PC-3 (cell line): ENCODE results near the gene DIAPH2. TPM values are rescaled to one million over a fixed set of nuclear protein-coding genes. Genes with fewer than 3 reads are reported as not detected.

ENCODE experiments used
- ATAC-seq: fragments of 200-7000 bp; cut with Tn5 transposase; 2 replicates; pipeline ENCODE4 v1.9.1; 2020; ENCODE audit warnings: mild to moderate bottlenecking, moderate library complexity
- BruUV-seq: library from RNA; stranded (reverse); fragments of 400-500 nt; replicated peaks from 2 replicates; lab custom pipeline; 2021; lab: Mats Ljungman, UMichigan
- CTCF ChIA-PET: fragments of 300-600 bp; sonication (Branson Sonifier 250); formaldehyde crosslinking; loops from one replicate; lab custom pipeline; 2022; ENCODE audit warnings: antibody characterized with exemption; lab: Charles Lee
- POLR2A ChIA-PET: fragments of 300-600 bp; sonication (Branson Sonifier 250); formaldehyde crosslinking; loops from one replicate; lab custom pipeline; 2022; ENCODE audit warnings: antibody characterized with exemption; ENCODE audit not compliant: unreplicated experiment; lab: Charles Lee
- DNase-seq: peaks from one replicate; pipeline ENCODE4 v3.0.0-alpha.2; 2015
- H2AFZ ChIP-seq: fragments of 300-600 bp; sonication (generic); 2 replicates; pipeline ENCODE4 v1.6.0; 2016; ENCODE audit warnings: antibody characterized with exemption, low read length
- H3F3A ChIP-seq: fragments of 300-600 bp; sonication (generic); one replicate; pipeline ENCODE4 v1.6.0; 2017; ENCODE audit warnings: antibody characterized with exemption, low read length, control low read depth, mild to moderate bottlenecking; ENCODE audit not compliant: unreplicated experiment
- H3K27ac ChIP-seq: fragments of 300-600 bp; sonication (generic); 2 replicates; pipeline ENCODE4 v1.5.1; 2016; ENCODE audit warnings: mild to moderate bottlenecking, low read length
- H3K27me3 ChIP-seq: fragments of 300-600 bp; sonication (generic); 2 replicates; pipeline ENCODE4 v1.6.1; 2016; ENCODE audit warnings: low read length, mixed read lengths
- H3K36me3 ChIP-seq: fragments of 300-600 bp; sonication (generic); 2 replicates; pipeline ENCODE4 v1.6.1; 2016; ENCODE audit warnings: low read depth, mixed run types, low read length, mixed read lengths
- H3K4me1 ChIP-seq: fragments of 300-600 bp; sonication (generic); 2 replicates; pipeline ENCODE4 v1.5.1; 2016; ENCODE audit warnings: low read length; ENCODE audit not compliant: insufficient read depth
- H3K4me2 ChIP-seq: fragments of 300-600 bp; sonication (generic); 2 replicates; pipeline ENCODE4 v1.6.0; 2016; ENCODE audit warnings: low read length
- H3K4me3 ChIP-seq: fragments of 300-600 bp; sonication (generic); 2 replicates; pipeline ENCODE4 v1.5.1; 2016; ENCODE audit warnings: mild to moderate bottlenecking, low read length, mixed read lengths
- H3K79me2 ChIP-seq: fragments of 300-600 bp; sonication (generic); 2 replicates; pipeline ENCODE4 v1.6.1; 2017; ENCODE audit warnings: low read length, mixed read lengths
- H3K9ac ChIP-seq: fragments of 300-600 bp; sonication (generic); 2 replicates; pipeline ENCODE4 v1.6.0; 2016; ENCODE audit warnings: mild to moderate bottlenecking, low read length
- H3K9me2 ChIP-seq: fragments of 300-600 bp; sonication (generic); replicated peaks from 2 replicates; pipeline ENCODE4 v1.6.1; 2016; ENCODE audit warnings: mixed run types, low read length, mixed read lengths
- H3K9me3 ChIP-seq: fragments of 300-600 bp; sonication (generic); 2 replicates; pipeline ENCODE4 v1.6.1; 2016; ENCODE audit warnings: low read length, mixed read lengths
- H4K20me1 ChIP-seq: fragments of 300-600 bp; sonication (generic); 2 replicates; pipeline ENCODE4 v1.6.1; 2016; ENCODE audit warnings: low read length, mixed read lengths
- EZH2 ChIP-seq: fragments of 300-600 bp; sonication (generic); IDR thresholded peaks from one replicate; pipeline ENCODE4 v1.6.1; 2017; ENCODE audit warnings: antibody characterized with exemption, mild to moderate bottlenecking, low read length; ENCODE audit not compliant: unreplicated experiment
- EZH2phosphoT487 ChIP-seq: fragments of 300-600 bp; sonication (generic); IDR thresholded peaks from 2 replicates; pipeline ENCODE4 v1.6.1; 2018; ENCODE audit warnings: mild to moderate bottlenecking, antibody characterized with exemption, low read length, borderline replicate concordance
- intact Hi-C: fragments of 100-400 bp; cut with micrococcal nuclease; formaldehyde crosslinking; loops from 2 replicates; pipeline ENCODE4 v1.9.0; 2023
- total RNA-seq: library from RNA; depleted of rRNA; stranded (reverse); fragments of >200 nt; gene quantifications from 2 replicates; pipeline ENCODE4 v1.2.3, GENCODE V29; 2014
- TF ChIP-seq, protein P1 (sequence below): fragments of 300-600 bp; sonication (generic); conservative IDR thresholded peaks from 2 replicates; pipeline ENCODE4 v1.5.1; 2017; ENCODE audit warnings: antibody characterized with exemption, low read depth, mild to moderate bottlenecking, low read length

The DIAPH2 gene
- total RNA-seq, 1 experiment from 2014 or later, result 15.1 TPM

DNA sequence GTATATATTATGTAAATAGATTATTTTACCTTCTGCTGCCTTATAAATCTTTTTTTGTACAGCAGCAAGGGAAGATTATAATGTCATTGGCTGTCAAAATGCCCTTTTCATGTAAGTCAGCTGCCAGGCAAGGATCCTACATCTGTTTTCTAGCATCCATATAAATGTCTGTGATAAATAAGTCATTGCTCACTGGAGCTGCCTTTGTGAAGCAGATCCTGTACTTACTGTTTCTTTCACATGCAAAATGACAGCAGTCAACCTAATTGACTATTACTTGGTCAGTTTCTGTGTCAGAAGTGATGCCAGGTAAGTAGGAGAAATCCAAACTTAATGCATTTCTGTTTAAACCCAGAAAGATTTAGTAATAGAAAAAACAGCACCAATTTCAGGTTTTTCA is 819.8 kb downstream of the DIAPH2 start:
- ChIA-PET POLR2A (no interaction called here), CTCF (no interaction called here)
- BruUV-seq, result no TSS peak

DNA sequence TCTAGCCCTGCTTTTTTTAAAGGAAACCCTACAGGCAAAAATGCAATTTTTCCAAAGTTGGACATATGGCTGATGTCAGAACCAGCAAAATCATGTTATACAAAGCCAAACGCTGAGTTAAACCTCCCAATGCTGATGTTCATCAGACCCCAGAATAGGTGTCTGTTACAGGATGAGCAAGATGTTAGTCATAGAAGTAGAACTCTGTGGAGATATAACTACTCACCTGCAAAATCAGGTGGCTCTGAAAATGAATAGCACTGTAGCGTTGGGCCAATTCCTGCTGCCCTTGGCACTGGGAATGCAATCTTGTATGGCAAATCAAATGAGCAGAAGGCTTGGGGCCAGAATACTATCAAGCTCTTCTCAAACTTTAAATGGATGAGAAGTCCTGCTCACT is 833.1 kb downstream of the DIAPH2 start:
- Histone ChIP-seq H3K27ac (no peak overlapping the region), H3K36me3 (no peaks in the 10 kb centered on the region), H2AFZ (no peak overlapping the region), H3K9me3 (no peaks in the 10 kb centered on the region), H3K4me2 (no peak overlapping the region), H3K4me3 (no peak overlapping the region), H3K4me1 (peaks cover 7% of the 10 kb centered on the region; the same call in 1 of the 2 replicates), H3K9me2 (no peaks in the 10 kb centered on the region), H4K20me1 (no peaks in the 10 kb centered on the region), H3F3A (no peaks in the 10 kb centered on the region), H3K27me3 (no peaks in the 10 kb centered on the region), H3K9ac (no peak overlapping the region), H3K79me2 (no peaks in the 10 kb centered on the region)
- intact Hi-C loops, result no loop called here
- POLR2A ChIA-PET, result interaction anchor here (0.6 kb wide), 1 partner anchor 15 kb away, joined by 4 read pairs; no protein-coding TSS in a partner anchor
- ATAC-seq (peak; percentile 65), DNase-seq (peak; percentile 65)
- TF ChIP-seq EZH2 (no peak), EZH2phosphoT487 (no peak)
- TF ChIP-seq, protein P1, sequence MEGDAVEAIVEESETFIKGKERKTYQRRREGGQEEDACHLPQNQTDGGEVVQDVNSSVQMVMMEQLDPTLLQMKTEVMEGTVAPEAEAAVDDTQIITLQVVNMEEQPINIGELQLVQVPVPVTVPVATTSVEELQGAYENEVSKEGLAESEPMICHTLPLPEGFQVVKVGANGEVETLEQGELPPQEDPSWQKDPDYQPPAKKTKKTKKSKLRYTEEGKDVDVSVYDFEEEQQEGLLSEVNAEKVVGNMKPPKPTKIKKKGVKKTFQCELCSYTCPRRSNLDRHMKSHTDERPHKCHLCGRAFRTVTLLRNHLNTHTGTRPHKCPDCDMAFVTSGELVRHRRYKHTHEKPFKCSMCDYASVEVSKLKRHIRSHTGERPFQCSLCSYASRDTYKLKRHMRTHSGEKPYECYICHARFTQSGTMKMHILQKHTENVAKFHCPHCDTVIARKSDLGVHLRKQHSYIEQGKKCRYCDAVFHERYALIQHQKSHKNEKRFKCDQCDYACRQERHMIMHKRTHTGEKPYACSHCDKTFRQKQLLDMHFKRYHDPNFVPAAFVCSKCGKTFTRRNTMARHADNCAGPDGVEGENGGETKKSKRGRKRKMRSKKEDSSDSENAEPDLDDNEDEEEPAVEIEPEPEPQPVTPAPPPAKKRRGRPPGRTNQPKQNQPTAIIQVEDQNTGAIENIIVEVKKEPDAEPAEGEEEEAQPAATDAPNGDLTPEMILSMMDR, result no peak
- no TSS peak for BruUV-seq
- CTCF ChIA-PET, result no interaction called here

More for the DNA sequence above, 819.8 kb downstream of the DIAPH2 start:
- H3K27ac ChIP-seq, result no peak overlapping the region
- ATAC-seq, result no peak
- H3K4me2 ChIP-seq, result no peak overlapping the region
- H3K27me3 ChIP-seq, result no peaks in the 10 kb centered on the region
- H3K36me3 ChIP-seq, result no peaks in the 10 kb centered on the region
- no peaks in the 10 kb centered on the region for H3K4me1 ChIP-seq
- no peak overlapping the region for H3K9ac ChIP-seq
- H3K4me3 ChIP-seq, result no peak overlapping the region
- H4K20me1 ChIP-seq, result no peaks in the 10 kb centered on the region
- no peaks in the 10 kb centered on the region for H3K9me3 ChIP-seq
- no peak for DNase-seq
- no peak overlapping the region for H2AFZ ChIP-seq
- intact Hi-C loops, result no loop called here
- TF ChIP-seq EZH2, result no peak
- TF ChIP-seq, protein P1, result no peak
- TF ChIP-seq EZH2phosphoT487, result no peak
- H3K79me2 ChIP-seq, result no peaks in the 10 kb centered on the region
- H3K9me2 ChIP-seq, result no peaks in the 10 kb centered on the region
- no peaks in the 10 kb centered on the region for H3F3A ChIP-seq

DNA sequence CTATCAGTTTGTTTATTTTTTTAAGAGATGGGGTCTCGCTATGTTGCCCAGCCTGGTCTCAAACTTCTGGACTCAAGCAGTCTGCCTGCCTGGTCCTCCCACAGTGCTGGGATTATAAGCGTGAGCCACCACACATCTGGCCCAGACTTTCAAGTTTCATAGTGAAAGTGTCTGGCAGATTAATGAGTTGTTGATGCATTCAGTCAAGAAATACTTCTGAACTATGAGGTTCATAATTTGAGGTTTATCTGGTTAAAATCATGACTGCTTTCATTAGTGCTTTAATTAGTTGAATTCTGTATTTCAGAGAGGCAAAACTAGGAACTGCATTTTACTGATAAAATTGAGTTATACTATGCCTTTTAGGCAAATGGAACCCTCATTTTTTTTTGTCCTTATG is 837.7 kb downstream of the DIAPH2 start:
- no peak overlapping the region for H2AFZ ChIP-seq
- CTCF ChIA-PET, result no interaction called here
- H3K9me2 ChIP-seq, result no peaks in the 10 kb centered on the region
- POLR2A ChIA-PET, result no interaction called here
- H3K27ac ChIP-seq, result no peak overlapping the region
- H4K20me1 ChIP-seq, result no peaks in the 10 kb centered on the region
- TF ChIP-seq EZH2phosphoT487 (no peak), EZH2 (no peak)
- H3K4me2 ChIP-seq, result no peak overlapping the region
- H3K79me2 ChIP-seq, result no peaks in the 10 kb centered on the region
- H3K4me1 ChIP-seq, result peaks cover 35% of the 10 kb centered on the region
- no TSS peak for BruUV-seq
- intact Hi-C loops, result no loop called here
- no peaks in the 10 kb centered on the region for H3K36me3 ChIP-seq
- DNase-seq (no peak), ATAC-seq (no peak)
- no peaks in the 10 kb centered on the region for H3K9me3 ChIP-seq
- no peak overlapping the region for H3K4me3 ChIP-seq
- H3K27me3 ChIP-seq, result no peaks in the 10 kb centered on the region
- H3K9ac ChIP-seq, result no peak overlapping the region
- peaks cover 6% of the 10 kb centered on the region for H3F3A ChIP-seq
